NCI-H446 (cell line): ENCODE results near the gene C11orf58.

Experiments
- DNase-seq, 2 experiments: peaks; one replicate each; lab custom pipeline; 2025; lab: John Stamatoyannopoulos, UW

C11orf58 gene

GRCh38 chr11:16769386-16769785 is 30.9 kb downstream of the C11orf58 start:
- no peak for DNase-seq

DNA sequence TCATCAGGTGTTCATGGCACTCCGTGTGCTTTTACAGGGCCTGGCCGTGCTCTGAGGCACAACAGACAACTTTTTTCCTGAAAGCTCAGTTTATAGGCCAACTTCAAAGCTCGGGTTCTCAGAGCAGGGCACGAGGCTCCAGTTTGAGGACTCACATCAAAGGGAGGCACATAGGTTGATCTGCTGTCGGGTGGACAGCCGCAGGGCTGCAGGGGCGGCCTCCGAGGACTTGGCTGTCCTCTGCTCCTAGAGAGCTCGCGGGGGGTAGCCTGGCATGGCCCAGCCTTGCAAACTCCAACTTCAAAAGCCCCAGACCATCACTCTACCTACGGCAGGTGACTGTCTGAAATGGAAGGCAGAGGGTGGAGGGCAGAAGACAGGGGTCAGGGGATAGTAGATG is 31.6 kb downstream of the C11orf58 start:
- no peak for DNase-seq

- DNase-seq: no peak
Measured at GRCh38 chr11:16771350-16772140, 33.1 kb downstream of the C11orf58 start.

- no peak for DNase-seq
Measured at GRCh38 chr11:16772141-16772512, 33.7 kb downstream of the C11orf58 start.

DNA sequence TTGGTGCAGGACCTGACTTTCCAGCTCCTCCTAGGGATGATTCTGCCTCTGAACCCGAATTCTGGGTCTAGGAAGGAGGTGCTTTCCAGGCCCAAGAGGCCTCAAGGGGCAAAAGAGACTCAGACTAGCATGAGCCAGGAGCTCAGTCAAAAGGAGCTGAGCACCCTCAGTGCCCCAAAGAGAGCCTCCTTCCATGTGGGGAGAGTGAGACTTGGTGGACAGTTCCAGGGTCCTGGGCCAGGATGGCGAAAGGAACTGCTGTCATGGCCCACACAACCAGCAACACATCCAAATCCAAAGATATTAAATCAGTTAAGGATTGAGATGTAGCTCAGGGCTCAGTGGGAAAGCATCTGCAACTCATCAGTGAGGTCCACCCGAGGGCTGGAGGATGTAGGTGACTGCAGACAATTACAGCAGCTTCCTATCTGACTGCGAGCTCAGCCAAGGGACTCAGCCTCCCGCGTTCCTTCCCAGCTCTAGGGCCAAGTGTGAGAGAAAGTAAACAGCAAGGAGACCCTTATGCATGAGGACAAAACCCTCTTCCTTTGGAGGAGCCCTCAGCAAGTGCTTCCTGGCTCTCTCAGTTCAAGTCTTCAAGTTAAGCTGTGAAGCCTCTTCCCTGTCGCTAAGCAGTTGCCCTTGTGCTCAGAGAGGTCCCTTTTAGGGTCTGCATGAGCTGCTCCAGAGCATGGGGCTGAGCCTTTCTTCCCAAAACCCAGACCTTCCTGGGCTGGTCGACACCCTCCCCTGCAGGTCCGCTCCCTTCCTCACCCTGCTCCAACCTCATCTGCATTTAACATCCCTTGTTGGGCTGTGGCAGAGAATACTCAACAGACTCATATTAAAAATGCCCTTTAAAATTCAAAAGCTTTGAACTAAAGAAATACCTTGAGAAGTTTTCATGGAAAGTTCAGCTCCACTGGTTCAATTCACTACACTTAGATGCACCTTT is 35.8 kb downstream of the C11orf58 start:
- no peak for DNase-seq

DNA sequence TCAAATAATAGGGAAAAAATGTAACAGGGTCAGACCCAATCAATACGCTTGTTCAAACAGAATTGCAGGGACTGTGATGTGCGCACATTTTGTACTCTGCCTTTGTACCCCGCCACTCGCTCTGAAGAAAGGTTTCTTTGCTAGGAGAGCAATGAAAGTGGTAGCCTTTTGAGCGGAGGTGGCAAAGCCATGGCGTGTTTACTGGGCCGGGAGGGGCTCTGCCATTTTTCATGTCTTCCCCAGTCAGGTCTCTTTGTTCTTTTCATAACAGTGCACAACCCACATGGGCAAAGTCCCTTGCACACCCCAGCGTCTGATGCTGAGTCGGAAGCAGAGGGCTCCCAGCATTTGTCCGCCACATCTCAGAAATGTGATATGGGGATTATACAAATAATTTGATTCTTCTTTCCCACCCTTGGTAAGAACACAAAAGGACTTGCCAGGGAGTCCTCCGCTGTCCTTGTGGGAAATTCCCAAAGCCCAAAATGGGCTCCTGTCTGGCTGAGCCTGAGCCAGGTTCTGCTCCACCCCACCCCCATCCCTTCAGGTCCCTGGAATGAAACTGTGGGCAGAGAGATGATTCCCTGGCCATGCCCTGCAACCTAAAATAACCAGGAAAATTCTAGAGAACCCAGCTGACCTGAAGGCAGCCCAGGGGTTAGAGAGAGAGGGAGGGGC is 36.6 kb downstream of the C11orf58 start:
- DNase-seq: no peak

DNA sequence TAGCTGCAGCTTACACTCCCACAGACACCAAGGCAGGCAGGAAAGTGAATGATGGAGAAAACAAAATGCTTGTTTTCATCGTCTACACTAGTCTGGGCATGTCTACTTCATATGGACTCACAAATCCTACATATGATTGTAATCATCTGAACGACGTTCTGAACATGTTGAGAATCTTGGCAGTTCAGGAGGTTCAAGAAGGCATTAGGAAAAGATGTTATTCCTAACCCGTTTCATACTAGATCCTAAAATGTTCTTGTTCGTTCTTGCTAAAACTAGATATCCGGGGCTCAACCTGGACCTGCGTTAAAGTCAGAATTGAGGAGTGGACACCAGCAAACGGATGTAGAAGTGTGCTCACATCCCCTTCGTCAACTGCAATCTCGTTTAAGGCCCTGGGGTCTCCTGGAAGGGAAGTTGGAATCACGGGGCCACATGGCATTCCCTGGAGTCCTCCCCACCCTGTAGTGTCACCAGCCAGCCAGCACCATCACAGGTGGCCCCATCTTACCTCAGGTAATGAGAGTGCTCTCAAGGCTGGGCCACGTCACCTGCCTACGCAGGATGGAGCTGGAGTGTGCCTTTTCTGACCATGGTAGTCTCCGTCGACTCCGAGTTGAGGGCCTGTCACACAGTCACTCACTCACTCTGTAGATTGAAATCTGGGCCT is 37.3 kb downstream of the C11orf58 start:
- no peak for DNase-seq

DNA sequence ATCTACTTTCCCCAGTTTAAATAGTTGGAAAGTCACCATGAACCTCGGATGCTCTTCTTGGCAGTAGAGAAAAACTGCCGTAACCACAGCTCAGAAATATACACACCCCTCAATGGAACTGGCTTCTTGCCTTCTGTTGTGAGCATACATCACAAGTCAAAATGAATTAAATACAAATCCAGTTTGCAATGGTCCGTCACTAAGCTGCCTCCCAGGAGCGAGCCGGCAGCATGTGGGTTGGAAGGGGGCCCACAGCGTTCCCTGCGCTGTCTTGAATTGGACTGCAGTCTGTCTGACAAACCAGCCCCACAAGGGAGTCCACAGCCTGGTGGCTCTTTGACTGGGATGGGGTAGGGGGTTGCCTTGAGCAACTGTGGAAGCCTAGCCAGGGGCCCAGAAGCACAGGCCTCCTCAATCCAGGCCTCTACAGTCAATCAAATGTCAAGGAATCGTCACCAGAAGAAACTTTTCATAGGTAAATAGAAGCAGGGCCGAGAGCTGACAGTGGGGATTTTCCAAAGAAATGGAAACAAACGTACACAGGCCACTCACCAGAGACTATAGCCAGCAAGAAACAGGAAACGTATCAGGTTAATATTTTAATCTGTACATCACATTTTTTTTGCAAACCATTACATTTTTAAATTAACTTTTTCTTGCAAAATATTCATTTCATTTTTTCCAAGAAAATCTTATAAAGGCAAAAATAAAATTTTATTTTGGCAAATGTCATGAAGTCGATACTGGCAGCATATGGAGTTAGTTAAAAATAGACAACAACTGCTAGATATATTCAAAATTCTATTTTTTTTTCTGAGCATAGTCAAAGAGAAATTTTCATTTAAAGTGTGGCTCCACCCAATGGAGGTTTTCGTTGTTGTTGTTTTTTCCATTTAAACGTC is 38.5 kb downstream of the C11orf58 start:
- DNase-seq: peak; percentile 54 to 79

DNA sequence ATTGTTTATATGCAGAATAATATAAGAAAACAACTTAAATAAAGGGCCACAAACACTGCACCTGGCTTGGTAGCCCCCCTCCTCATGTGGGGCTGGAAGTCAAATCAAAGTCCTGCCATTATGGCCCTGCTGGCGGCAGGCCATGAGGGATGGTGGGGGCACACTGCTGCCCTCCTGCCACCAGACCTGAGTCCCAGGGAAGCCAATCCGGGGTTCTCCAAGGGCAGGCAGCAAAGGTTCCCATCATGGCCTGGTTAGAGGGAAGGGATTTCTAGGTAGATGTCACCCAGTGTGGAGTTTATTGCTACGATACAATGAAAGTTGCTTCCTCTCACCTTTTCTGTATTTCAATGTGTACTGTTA is 39.1 kb downstream of the C11orf58 start:
- DNase-seq: no peak

GRCh38 chr11:16778286-16778685 is 39.8 kb downstream of the C11orf58 start:
- no peak for DNase-seq

DNA sequence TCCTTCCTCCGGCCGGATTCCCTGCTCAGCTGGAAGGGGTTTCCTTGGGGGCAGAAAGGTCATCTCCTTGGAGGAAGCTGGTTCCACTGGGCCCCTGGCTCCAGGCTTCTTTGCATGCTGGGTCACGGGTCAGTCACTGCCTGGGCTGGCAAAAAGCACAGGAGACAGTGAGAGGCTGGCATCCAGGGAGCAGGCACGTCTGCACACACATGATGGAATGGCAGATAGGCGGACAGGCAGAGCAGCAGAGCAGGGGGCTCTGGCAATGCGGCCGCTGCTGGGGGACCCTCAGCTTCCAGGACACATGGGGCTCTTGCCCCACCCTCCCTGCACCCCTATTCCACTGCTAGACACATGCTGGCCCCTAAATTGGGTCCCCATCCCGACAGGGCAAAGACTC is 40.4 kb downstream of the C11orf58 start:
- no peak for DNase-seq

- no peak for DNase-seq
Measured at GRCh38 chr11:16779436-16779835, 41.0 kb downstream of the C11orf58 start.

- no peak for DNase-seq
Measured at GRCh38 chr11:16780146-16780545, 41.7 kb downstream of the C11orf58 start.

DNA sequence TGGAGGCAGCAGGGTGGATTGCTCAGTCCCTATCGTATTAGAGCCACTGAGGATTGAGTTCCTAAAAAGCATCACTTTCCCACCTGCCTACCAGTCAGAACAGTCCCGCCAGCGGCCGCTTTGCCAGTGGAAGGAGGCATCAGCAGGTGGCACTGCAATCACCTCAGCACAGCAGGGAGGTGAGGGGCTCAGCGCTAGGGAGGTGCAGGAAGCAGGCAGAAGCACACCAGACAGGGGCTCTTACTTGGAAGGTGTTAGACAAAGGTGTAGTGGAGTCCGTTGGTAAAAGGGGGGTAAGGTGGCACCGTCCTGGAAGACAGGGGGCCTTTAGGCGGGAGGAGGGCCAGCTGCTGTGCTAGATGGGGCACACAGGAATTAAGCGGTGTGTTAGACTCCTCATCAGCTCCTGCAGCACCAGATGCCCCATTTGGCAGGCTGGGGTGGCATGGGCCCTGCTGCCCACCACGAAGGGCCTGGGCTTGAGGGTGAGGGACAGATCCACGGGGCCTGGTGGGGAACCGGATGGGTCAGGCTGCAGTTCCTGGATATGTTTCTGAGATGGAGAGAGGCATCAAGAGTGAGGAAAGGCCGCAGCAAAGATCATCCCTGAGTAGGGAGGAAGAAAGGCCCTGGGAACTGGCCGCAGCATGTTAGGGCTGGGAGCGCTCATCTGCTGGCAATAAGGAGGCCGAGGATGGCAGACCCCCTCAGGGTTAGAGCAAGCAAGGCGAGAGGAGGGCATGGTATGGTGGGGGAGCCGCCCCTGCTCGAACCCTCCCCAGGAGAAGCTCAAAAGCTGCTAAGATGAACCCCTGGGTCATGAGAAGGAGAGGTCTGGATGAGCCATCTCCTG is 42.5 kb downstream of the C11orf58 start:
- no peak for DNase-seq

DNA sequence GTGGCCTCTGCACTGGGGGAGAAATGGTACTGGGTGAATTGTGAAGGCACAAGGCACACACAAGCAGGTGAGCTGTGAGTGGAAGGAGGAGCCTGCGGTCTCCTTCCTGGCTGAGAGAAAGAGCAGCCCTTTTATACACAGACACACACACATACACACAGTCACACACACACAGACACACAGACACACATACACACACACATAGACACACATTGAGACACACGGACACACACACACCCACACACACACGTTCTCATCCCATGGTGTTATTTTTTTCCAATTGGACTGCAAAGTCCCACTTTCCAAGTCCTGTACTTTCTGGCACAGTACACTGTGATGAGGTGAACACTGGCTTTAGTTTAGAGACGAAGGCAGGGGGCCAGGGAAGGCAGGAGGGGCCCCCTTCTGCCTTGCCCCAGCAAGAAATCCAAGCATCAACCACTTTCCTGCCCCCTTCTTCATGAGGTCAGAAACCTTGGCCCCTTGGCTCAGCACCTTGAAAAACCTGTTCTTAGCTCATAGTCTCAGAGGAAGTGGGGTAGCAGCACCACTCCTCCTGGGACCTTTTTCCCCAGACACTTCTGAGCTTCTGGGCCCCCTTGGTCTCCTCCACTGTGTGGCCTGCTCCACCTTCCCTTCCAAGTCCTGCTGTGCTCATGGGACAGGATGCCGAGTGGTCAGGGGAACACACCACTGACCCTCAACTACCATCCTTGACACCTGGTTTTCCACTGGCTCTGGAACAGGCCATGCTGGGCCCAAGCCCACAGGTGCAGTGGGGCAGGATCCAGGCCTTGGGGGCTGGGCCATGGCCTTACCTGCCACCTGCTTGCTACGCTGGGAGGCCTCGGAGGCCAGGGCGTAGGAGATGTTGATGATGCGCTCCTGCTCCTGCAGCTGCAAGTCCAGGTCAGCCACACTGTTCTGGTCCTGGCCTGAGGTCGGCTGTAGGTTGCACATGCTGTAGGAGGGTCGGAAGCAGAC is 43.8 kb downstream of the C11orf58 start:
- DNase-seq: no peak

DNA sequence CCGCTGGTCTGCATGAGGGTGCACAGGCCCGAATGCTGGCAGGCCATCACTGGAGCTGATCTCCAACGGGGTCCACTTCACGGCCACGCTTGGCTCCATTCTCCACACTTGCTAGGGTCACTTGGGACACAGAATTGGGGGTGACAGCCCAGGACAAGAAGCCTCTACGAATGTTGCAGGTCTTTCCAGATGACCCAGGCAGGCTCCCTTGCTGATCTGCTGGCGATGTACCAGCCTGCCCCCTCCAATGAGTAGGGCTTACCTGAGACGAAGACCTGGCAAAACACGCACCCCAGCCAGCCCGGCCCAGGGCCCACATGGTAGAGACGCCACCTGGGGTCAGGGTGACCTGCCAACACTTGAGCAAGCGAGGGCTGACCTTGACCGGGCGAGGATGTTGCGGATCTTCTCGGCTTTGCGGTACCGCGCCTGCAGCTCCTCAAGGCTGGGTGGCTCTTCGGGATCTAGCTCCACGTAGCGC is 44.9 kb downstream of the C11orf58 start:
- no peak for DNase-seq

- no peak for DNase-seq
Measured at GRCh38 chr11:16784097-16784496, 45.6 kb downstream of the C11orf58 start.

DNA sequence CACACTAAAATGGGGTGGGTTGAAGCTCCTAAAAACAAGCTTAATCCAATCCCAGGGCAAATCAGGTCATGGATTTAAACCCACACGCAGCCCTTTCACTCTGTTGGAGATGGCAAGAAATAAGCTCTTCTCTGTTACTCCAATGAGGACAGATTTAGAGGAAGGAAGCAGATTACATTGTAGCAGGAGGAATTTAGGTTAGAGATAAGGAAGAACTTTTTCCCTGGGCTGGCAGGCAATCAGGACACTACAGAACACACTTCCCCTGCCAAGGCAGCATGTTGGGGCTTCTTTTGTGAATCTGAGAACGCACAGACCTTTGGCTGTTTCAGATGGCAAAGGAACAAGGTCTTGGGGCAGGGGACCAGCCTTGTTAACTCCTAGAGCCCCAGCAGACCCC is 46.2 kb downstream of the C11orf58 start:
- no peak for DNase-seq
